ENCODE results near the gene BUD13. TPM values are rescaled to one million over a fixed set of nuclear protein-coding genes. Genes with fewer than 3 reads are reported as not detected.

BUD13 gene
- total RNA-seq, 1 donor from 2014 or later = 15.0 TPM

DNA sequence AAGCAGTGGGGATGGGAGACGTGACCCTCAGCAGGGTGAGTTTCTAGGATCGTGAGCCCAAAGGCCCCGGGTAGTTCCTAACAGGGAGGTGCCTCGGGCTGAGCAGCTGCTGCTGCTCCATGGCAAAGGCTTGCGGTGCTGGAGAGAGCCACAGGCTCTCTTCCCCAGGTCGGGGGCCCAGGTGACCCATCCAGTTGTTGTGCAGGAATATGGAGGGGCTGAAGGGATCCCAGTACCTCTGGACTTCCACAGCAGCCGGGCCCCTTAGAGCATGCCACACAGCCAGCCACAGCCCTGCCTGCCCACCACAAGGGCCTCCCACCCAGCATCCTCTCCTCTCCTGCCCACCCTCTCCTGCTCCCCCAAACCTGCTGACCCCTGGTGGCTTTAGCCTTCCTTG is 49.3 kb downstream of the BUD13 start:
- no peak overlapping the region for H3K27ac ChIP-seq
- no peak overlapping the region for H3K4me3 ChIP-seq
- peaks cover 12% of the 10 kb centered on the region for H3K4me1 ChIP-seq
- no peaks in the 10 kb centered on the region for H3K9me3 ChIP-seq
- intact Hi-C loops (cut with DNase I) = loop anchor here (5.0 kb wide), 1 partner anchor 1329 kb away; no protein-coding TSS in a partner anchor
- H3K27me3 ChIP-seq = no peaks in the 10 kb centered on the region
- DNase-seq (ENCODE audit: extremely low spot score in 2 of 2) = no peak
- no peaks in the 10 kb centered on the region for H3K36me3 ChIP-seq
- TF ChIP-seq, protein P1, sequence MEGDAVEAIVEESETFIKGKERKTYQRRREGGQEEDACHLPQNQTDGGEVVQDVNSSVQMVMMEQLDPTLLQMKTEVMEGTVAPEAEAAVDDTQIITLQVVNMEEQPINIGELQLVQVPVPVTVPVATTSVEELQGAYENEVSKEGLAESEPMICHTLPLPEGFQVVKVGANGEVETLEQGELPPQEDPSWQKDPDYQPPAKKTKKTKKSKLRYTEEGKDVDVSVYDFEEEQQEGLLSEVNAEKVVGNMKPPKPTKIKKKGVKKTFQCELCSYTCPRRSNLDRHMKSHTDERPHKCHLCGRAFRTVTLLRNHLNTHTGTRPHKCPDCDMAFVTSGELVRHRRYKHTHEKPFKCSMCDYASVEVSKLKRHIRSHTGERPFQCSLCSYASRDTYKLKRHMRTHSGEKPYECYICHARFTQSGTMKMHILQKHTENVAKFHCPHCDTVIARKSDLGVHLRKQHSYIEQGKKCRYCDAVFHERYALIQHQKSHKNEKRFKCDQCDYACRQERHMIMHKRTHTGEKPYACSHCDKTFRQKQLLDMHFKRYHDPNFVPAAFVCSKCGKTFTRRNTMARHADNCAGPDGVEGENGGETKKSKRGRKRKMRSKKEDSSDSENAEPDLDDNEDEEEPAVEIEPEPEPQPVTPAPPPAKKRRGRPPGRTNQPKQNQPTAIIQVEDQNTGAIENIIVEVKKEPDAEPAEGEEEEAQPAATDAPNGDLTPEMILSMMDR (IDR thresholded peaks at IDR 0.05) = no peak

DNA sequence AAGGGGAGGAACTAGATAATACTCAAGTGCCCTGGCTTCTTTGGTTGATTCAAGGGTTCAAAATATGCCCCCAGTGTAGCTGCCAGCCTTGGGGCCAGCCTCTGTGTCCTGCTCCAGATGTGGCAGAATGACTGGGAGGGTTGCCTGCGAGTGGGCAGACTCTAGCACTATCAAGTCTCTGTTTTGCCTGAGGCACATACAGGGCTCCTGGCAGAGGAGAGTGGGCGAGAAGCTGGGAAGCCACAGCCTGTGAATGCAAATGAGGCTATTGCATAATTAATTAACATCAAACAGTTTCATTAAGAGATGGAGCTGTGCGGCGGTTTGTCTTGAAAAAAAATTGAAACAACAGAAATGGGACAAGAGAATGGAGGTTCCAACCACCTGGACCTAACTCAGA is 50.8 kb downstream of the BUD13 start:
- H3K36me3 ChIP-seq = no peaks in the 10 kb centered on the region
- intact Hi-C loops (cut with DNase I) = loop anchor here (5.0 kb wide), 1 partner anchor 1330 kb away; no protein-coding TSS in a partner anchor

GRCh38 chr11:116720895-116721294 is 51.9 kb downstream of the BUD13 start:
- DNase-seq (ENCODE audit: extremely low spot score in 2 of 2) = no peak
- TF ChIP-seq POLR2AphosphoS5 (IDR thresholded peaks at IDR 0.05; ENCODE audit: insufficient read depth in 1 of 2, low read depth in 1 of 2) (no peak), POLR2A (IDR thresholded peaks at IDR 0.05) (no peak)
- TF ChIP-seq, protein P1 (IDR thresholded peaks at IDR 0.05) = no peak

More for the DNA sequence above, 50.8 kb downstream of the BUD13 start:
- Histone ChIP-seq H3K27me3 (no peaks in the 10 kb centered on the region), H3K4me1 (peaks cover 12% of the 10 kb centered on the region), H3K9me3 (no peaks in the 10 kb centered on the region), H3K4me3 (no peak overlapping the region), H3K27ac (no peak overlapping the region)
- TF ChIP-seq POLR2AphosphoS5 (IDR thresholded peaks at IDR 0.05; ENCODE audit: insufficient read depth in 1 of 2, low read depth in 1 of 2) = no peak
- TF ChIP-seq POLR2A (IDR thresholded peaks at IDR 0.05) = no peak
- TF ChIP-seq, protein P1 (IDR thresholded peaks at IDR 0.05) = no peak
- no peak for DNase-seq (ENCODE audit: extremely low spot score in 2 of 2)

GRCh38 chr11:116718955-116719501 is 53.8 kb downstream of the BUD13 start:
- TF ChIP-seq, protein P1 (IDR thresholded peaks at IDR 0.05) = no peak
- no peak for TF ChIP-seq POLR2A (IDR thresholded peaks at IDR 0.05)
- no peak for TF ChIP-seq POLR2AphosphoS5 (IDR thresholded peaks at IDR 0.05; ENCODE audit: insufficient read depth in 1 of 2, low read depth in 1 of 2)
- Histone ChIP-seq H3K27ac (no peak overlapping the region), H3K36me3 (no peaks in the 10 kb centered on the region), H3K9me3 (no peaks in the 10 kb centered on the region), H3K4me1 (no peaks in the 10 kb centered on the region), H3K4me3 (no peak overlapping the region), H3K27me3 (no peaks in the 10 kb centered on the region)
- DNase-seq (ENCODE audit: extremely low spot score in 2 of 2) = no peak
- intact Hi-C loops (cut with DNase I) = no loop called here

More at GRCh38 chr11:116720895-116721294, 51.9 kb downstream of the BUD13 start:
- Histone ChIP-seq H3K36me3 (no peaks in the 10 kb centered on the region), H3K9me3 (no peaks in the 10 kb centered on the region), H3K4me1 (peaks cover 6% of the 10 kb centered on the region), H3K4me3 (no peak overlapping the region), H3K27me3 (no peaks in the 10 kb centered on the region), H3K27ac (no peak overlapping the region)
- intact Hi-C loops (cut with DNase I) = loop anchor here (5.0 kb wide), 1 partner anchor 1331 kb away; no protein-coding TSS in a partner anchor

DNA sequence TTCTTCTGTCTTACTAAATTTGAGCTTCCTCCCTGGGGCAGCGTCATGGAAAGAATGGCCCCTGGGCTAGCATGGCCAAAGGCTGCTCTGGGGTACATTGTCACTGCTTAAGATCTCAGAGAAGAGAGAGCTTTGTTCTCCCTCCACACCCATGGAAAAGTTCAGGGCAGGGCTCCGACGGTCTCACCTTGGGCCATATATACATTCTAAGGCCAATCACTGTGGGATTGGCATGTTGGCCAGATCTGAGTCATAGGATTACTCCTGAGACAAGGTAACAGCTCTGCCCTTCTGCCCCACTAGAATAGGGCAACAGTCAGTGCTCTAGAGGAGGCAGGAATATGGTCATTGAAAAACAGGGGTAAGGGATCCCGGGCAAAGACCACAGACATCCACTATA is 56.2 kb downstream of the BUD13 start:
- TF ChIP-seq POLR2A (IDR thresholded peaks at IDR 0.05) = no peak
- TF ChIP-seq POLR2AphosphoS5 (IDR thresholded peaks at IDR 0.05; ENCODE audit: insufficient read depth in 1 of 2, low read depth in 1 of 2) = no peak
- TF ChIP-seq, protein P1 (IDR thresholded peaks at IDR 0.05) = no peak

More for the DNA sequence above, 56.2 kb downstream of the BUD13 start:
- no peaks in the 10 kb centered on the region for H3K36me3 ChIP-seq
- H3K4me3 ChIP-seq = no peak overlapping the region
- H3K4me1 ChIP-seq = no peaks in the 10 kb centered on the region
- no peaks in the 10 kb centered on the region for H3K27me3 ChIP-seq
- intact Hi-C loops (cut with DNase I) = no loop called here
- DNase-seq (ENCODE audit: extremely low spot score in 2 of 2) = no peak
- H3K9me3 ChIP-seq = no peaks in the 10 kb centered on the region
- no peak overlapping the region for H3K27ac ChIP-seq

Data from vagina (tissue), 2 donors.